Muscle layer of duodenum (tissue), 2 donors: Measurements from ENCODE around the gene SCGB1D1.

Source experiments
- H3K27ac ChIP-seq: one replicate; pipeline ENCODE4 v1.7.0; 2013; ENCODE audit warnings: mild to moderate bottlenecking, low read length
- H3K27me3 ChIP-seq: one replicate; pipeline ENCODE4 v1.7.0; 2013; ENCODE audit warnings: low read depth, mild to moderate bottlenecking, control low read depth, low read length
- H3K36me3 ChIP-seq, 2 donors: one replicate each; pipeline ENCODE4 v1.7.0; 2013; ENCODE audit warnings: low read length in 2 of 2, control low read depth in 1 of 2, mild to moderate bottlenecking in 1 of 2; ENCODE audit not compliant: insufficient read depth in 2 of 2, control insufficient read depth in 1 of 2
- H3K4me1 ChIP-seq, 2 donors: one replicate each; pipeline ENCODE4 v1.7.0; 2013; ENCODE audit warnings: low read length in 2 of 2, mild to moderate bottlenecking in 2 of 2, control low read depth in 1 of 2, moderate library complexity in 1 of 2; ENCODE audit not compliant: insufficient read depth in 2 of 2, control insufficient read depth in 1 of 2
- H3K4me3 ChIP-seq, 2 donors: one replicate each; pipeline ENCODE4 v1.7.0; 2013; ENCODE audit warnings: low read length in 2 of 2, low read depth in 1 of 2, mild to moderate bottlenecking in 1 of 2
- H3K9me3 ChIP-seq, 2 donors: one replicate each; pipeline ENCODE4 v1.7.0; 2013; ENCODE audit warnings: low read length in 2 of 2, control low read depth in 1 of 2, mild to moderate bottlenecking in 1 of 2; ENCODE audit not compliant: control insufficient read depth in 1 of 2
- donor health status: healthy.

The SCGB1D1 gene

GRCh38 chr11:62238151-62238550 is 48.1 kb downstream of the SCGB1D1 start:
- no peaks in the 10 kb centered on the region for H3K27me3 ChIP-seq
- no peaks in the 10 kb centered on the region for H3K36me3 ChIP-seq
- H3K4me3 ChIP-seq: no peak overlapping the region
- H3K27ac ChIP-seq: no peak overlapping the region
- no peaks in the 10 kb centered on the region for H3K9me3 ChIP-seq
- no peaks in the 10 kb centered on the region for H3K4me1 ChIP-seq

GRCh38 chr11:62241095-62241494 is 51.1 kb downstream of the SCGB1D1 start:
- Histone ChIP-seq H3K4me3 (no peak overlapping the region), H3K4me1 (no peaks in the 10 kb centered on the region), H3K27me3 (no peaks in the 10 kb centered on the region), H3K27ac (no peak overlapping the region), H3K9me3 (no peaks in the 10 kb centered on the region), H3K36me3 (no peaks in the 10 kb centered on the region)

GRCh38 chr11:62242021-62242420 is 52.0 kb downstream of the SCGB1D1 start, which contains the start of gene SCGB1D2:
TSS of gene SCGB1D2 (plus strand) at chr11:62242239. CDS start at chr11:62242308, 69 bp downstream.
- H3K4me3 ChIP-seq: no peak within 1 kb of the TSS
- H3K9me3 ChIP-seq: no peaks in the 10 kb centered on the region
- H3K27me3 ChIP-seq: peaks cover 4% of the 10 kb centered on the region
- H3K36me3 ChIP-seq: no peaks in the 10 kb centered on the region
- H3K4me1 ChIP-seq: no peaks in the 10 kb centered on the region
- H3K27ac ChIP-seq: no peak within 1 kb of the TSS
